ENCODE data around the gene GAPT.

GAPT gene

GRCh38 chr5:58491216-58491892 is at the start of gene GAPT:
Gene GAPT (plus strand): TSS chr5:58491435. CDS start chr5:58494537, 3,102 bp downstream.
- DNase-seq (ENCODE audit: low read depth in 2 of 2, low spot score in 1 of 2) = no peak

GRCh38 chr5:58444805-58445204 is 46.4 kb upstream of the GAPT start:
- no peak for DNase-seq (ENCODE audit: low read depth in 2 of 2, low spot score in 1 of 2)

GRCh38 chr5:58446024-58446423 is 45.2 kb upstream of the GAPT start:
- no peak for DNase-seq (ENCODE audit: low read depth in 2 of 2, low spot score in 1 of 2)

- DNase-seq (ENCODE audit: low read depth in 2 of 2, low spot score in 1 of 2) = no peak
These were observed 44.0 kb upstream of the GAPT start for GRCh38 chr5:58447226-58447625.

GRCh38 chr5:58450018-58450417 is 41.2 kb upstream of the GAPT start:
- DNase-seq (ENCODE audit: low read depth in 2 of 2, low spot score in 1 of 2) = no peak

- DNase-seq (ENCODE audit: low read depth in 2 of 2, low spot score in 1 of 2) = no peak
These were observed 40.2 kb upstream of the GAPT start for GRCh38 chr5:58450811-58451629.

- no peak for DNase-seq (ENCODE audit: low read depth in 2 of 2, low spot score in 1 of 2)
These were observed 39.3 kb upstream of the GAPT start for GRCh38 chr5:58451732-58452565.

GRCh38 chr5:58452566-58453258 is 38.5 kb upstream of the GAPT start:
- DNase-seq (ENCODE audit: low read depth in 2 of 2, low spot score in 1 of 2) = no peak

GRCh38 chr5:58453306-58453705 is 37.9 kb upstream of the GAPT start:
- no peak for DNase-seq (ENCODE audit: low read depth in 2 of 2, low spot score in 1 of 2)

GRCh38 chr5:58454025-58454424 is 37.2 kb upstream of the GAPT start:
- no peak for DNase-seq (ENCODE audit: low read depth in 2 of 2, low spot score in 1 of 2)

GRCh38 chr5:58455066-58455465 is 36.2 kb upstream of the GAPT start:
- DNase-seq (ENCODE audit: low read depth in 2 of 2, low spot score in 1 of 2) = no peak

GRCh38 chr5:58455480-58455879 is 35.8 kb upstream of the GAPT start:
- no peak for DNase-seq (ENCODE audit: low read depth in 2 of 2, low spot score in 1 of 2)

GRCh38 chr5:58456026-58456425 is 35.2 kb upstream of the GAPT start:
- DNase-seq (ENCODE audit: low read depth in 2 of 2, low spot score in 1 of 2) = no peak

GRCh38 chr5:58456486-58456885 is 34.7 kb upstream of the GAPT start:
- no peak for DNase-seq (ENCODE audit: low read depth in 2 of 2, low spot score in 1 of 2)

- no peak for DNase-seq (ENCODE audit: low read depth in 2 of 2, low spot score in 1 of 2)
These were observed 34.2 kb upstream of the GAPT start for GRCh38 chr5:58457050-58457449.

GRCh38 chr5:58458141-58458742 is 33.0 kb upstream of the GAPT start:
- no peak for DNase-seq (ENCODE audit: low read depth in 2 of 2, low spot score in 1 of 2)

GRCh38 chr5:58458743-58459145 is 32.5 kb upstream of the GAPT start:
- DNase-seq (ENCODE audit: low read depth in 2 of 2, low spot score in 1 of 2) = no peak

GRCh38 chr5:58459146-58460001 is 31.9 kb upstream of the GAPT start:
- no peak for DNase-seq (ENCODE audit: low read depth in 2 of 2, low spot score in 1 of 2)

GRCh38 chr5:58460002-58460731 is 31.1 kb upstream of the GAPT start, which contains the start of gene PLK2:
Gene PLK2 (minus strand): TSS chr5:58460086. CDS start chr5:58459959, 127 bp downstream.
- peak; percentile 80 for DNase-seq (ENCODE audit: low read depth in 2 of 2, low spot score in 1 of 2)

Measured in stimulated activated CD8-positive, alpha-beta memory T cell treated with anti-CD3 and anti-CD28 coated beads, Interleukin-4, amount 100 ng/mL, for 4 hours (primary cell).